SKM-1 treated with dmso at 0.1 percent for 144 hours (cell line): ENCODE data around the gene C10orf53.

ENCODE experiments used
- DNase-seq: peaks from one replicate; lab custom pipeline; 2025; ENCODE audit not compliant: unreplicated experiment; lab: John Stamatoyannopoulos, UW

Gene C10orf53

GRCh38 chr10:49679480-49679893, at the start of gene C10orf53:
Gene C10orf53 (plus strand): TSS chr10:49679651. CDS start chr10:49679698, 47 bp downstream.
- DNase-seq: no peak

GRCh38 chr10:49631975-49632374, 47.5 kb upstream of the C10orf53 start:
- DNase-seq: no peak

- DNase-seq: no peak
Measured at GRCh38 chr10:49632406-49633317, 46.8 kb upstream of the C10orf53 start.

- no peak for DNase-seq
Measured at GRCh38 chr10:49633327-49634068, 46.0 kb upstream of the C10orf53 start.

GRCh38 chr10:49634069-49634660, 45.3 kb upstream of the C10orf53 start:
- DNase-seq: no peak

GRCh38 chr10:49642311-49642710, 37.1 kb upstream of the C10orf53 start:
- DNase-seq: no peak

- no peak for DNase-seq
Measured at GRCh38 chr10:49643241-49644034, 36.0 kb upstream of the C10orf53 start.

- no peak for DNase-seq
Measured at GRCh38 chr10:49644035-49644646, 35.3 kb upstream of the C10orf53 start.

GRCh38 chr10:49645417-49645816, 34.0 kb upstream of the C10orf53 start:
- DNase-seq: no peak

- no peak for DNase-seq
Measured at GRCh38 chr10:49645871-49646870, 33.3 kb upstream of the C10orf53 start.

- no peak for DNase-seq
Measured at GRCh38 chr10:49647554-49647953, 31.9 kb upstream of the C10orf53 start.

- no peak for DNase-seq
Measured at GRCh38 chr10:49647985-49648795, 31.3 kb upstream of the C10orf53 start.

- no peak for DNase-seq
Measured at GRCh38 chr10:49649294-49649693, 30.2 kb upstream of the C10orf53 start.

GRCh38 chr10:49649936-49650723, 29.3 kb upstream of the C10orf53 start:
- no peak for DNase-seq

GRCh38 chr10:49650724-49651034, 28.8 kb upstream of the C10orf53 start:
- no peak for DNase-seq

GRCh38 chr10:49651039-49651835, 28.2 kb upstream of the C10orf53 start:
- no peak for DNase-seq

- DNase-seq: no peak
Measured at GRCh38 chr10:49651917-49652316, 27.5 kb upstream of the C10orf53 start.
